Coronary artery (tissue), 2 donors: ENCODE data around the gene C16orf78.

ENCODE experiments used
- DNase-seq: peaks from one replicate; pipeline ENCODE4 v3.0.0-alpha.2; 2017; ENCODE audit warnings: low spot score
- H3K27ac ChIP-seq, 2 donors: fragments of 200-600 bp; sonication (generic); one replicate each; pipeline ENCODE4 v1.5.1; 2016 to 2019
- H3K4me3 ChIP-seq: fragments of 200-600 bp; sonication (generic); 2 replicates; pipeline ENCODE4 v1.5.1; 2016; ENCODE audit warnings: mild to moderate bottlenecking, moderate library complexity
- TF ChIP-seq, protein P1 (sequence below): fragments of 200-600 bp; sonication (generic); IDR thresholded peaks from one replicate; pipeline ENCODE4 v1.5.1; 2019; ENCODE audit warnings: antibody characterized with exemption

Gene C16orf78

DNA sequence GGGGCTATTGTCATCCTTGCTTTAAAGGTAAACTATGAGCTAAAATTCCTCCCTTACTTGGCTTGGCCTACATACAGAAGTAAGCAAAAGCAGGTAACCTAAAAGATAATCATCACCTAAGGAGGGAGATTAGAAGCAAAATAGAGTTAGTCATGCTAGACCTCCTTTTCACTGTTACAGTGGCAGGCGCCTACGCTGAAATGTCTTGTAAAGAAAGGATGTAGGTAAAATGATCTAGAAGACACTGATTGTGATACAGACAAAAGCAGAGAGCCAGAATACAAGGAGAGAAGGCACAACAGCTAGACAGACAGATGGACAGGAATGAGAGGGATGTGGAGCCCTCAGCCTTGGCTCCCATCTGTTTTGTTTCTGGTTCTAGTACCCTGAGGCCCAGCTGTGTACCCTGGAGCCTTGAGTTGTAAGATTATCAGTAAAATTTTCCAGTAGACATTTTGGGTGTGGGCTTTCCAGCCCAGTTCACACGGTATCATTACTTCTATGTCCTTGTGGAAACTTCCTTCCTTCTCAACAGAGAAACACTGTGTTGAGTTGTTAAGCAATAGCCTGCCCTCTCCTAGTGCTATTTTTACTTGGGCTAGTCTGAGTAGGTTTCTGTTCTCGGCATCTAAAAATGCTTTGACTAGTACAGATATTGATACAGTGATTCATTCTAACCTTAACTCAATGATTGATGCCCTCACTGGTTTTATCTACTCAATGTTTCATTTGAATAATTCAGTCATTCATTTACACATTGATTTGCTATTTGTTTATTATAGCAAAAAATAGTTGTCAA, 7.7 kb upstream of the C16orf78 start:
- TF ChIP-seq, protein P1, sequence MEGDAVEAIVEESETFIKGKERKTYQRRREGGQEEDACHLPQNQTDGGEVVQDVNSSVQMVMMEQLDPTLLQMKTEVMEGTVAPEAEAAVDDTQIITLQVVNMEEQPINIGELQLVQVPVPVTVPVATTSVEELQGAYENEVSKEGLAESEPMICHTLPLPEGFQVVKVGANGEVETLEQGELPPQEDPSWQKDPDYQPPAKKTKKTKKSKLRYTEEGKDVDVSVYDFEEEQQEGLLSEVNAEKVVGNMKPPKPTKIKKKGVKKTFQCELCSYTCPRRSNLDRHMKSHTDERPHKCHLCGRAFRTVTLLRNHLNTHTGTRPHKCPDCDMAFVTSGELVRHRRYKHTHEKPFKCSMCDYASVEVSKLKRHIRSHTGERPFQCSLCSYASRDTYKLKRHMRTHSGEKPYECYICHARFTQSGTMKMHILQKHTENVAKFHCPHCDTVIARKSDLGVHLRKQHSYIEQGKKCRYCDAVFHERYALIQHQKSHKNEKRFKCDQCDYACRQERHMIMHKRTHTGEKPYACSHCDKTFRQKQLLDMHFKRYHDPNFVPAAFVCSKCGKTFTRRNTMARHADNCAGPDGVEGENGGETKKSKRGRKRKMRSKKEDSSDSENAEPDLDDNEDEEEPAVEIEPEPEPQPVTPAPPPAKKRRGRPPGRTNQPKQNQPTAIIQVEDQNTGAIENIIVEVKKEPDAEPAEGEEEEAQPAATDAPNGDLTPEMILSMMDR: no peak
- DNase-seq: peak; percentile 4
- no peak overlapping the region for H3K27ac ChIP-seq
- no peak overlapping the region for H3K4me3 ChIP-seq

DNA sequence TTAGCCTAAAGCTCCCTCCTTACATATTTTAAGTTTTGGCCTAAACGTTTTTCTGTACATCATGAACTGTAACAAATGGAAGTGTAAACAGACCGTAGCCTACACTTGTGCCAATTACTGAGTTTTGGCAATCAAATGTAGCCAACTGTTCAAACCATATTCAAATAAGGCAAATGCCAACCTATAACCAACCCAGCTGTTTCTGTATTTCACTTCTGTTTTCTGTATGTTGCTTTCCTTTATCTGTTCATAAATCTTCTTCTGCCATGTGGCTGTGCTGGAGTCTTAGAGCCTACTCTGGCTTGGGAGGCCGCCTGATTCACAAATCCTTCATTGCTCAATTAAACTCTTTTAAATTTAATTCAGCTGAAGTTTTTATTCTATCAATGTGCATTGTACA, 6.9 kb upstream of the C16orf78 start:
- TF ChIP-seq, protein P1: no peak
- no peak overlapping the region for H3K4me3 ChIP-seq
- DNase-seq: no peak
- no peak overlapping the region for H3K27ac ChIP-seq

DNA sequence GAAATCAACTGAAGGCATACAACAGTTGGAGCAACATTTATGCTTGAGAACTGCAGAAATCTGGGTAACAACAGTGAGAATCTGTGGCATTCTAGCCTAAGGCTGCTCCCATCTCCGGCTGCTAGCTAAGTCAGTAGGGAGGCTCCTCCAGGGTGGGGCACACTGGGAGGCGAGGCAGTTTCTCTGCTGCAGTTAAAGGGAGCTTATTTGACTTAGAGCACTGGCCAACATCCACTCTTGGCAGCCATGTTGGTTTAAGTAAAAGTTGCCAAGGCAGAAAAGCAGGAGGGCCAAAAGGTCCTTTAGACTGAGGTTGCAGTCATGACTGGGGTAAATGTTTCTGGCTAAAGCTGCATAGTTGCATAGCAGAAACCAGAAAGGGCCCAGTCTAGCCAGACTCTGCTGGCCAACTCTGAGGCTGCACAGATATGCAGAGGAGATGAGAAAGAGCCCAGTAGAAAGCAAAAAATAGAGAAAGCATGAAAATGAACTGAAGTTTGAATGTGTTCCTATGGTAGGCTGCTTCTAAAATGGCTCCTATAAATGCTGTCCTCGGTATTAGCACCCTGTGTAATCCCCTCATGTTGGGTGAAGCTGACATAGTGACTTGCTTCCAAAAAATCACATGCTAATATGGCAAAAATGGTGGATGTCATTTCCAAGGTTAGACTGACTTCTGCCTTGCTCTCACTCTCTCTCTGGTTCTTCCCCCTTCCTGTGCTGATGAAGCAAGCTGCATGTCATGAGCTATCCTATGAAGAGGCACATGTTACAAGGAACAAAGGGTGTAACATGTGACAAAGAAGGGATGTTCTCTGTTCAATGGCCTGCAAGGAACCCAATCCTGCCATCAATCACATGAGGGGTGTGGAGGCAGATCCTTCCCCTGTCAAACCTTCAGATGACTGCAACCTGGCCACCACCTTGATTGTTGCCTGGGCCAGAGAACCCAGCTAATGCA, 3.7 kb upstream of the C16orf78 start:
- no peak overlapping the region for H3K4me3 ChIP-seq
- TF ChIP-seq, protein P1: no peak
- H3K27ac ChIP-seq: no peak overlapping the region
- DNase-seq: no peak

DNA sequence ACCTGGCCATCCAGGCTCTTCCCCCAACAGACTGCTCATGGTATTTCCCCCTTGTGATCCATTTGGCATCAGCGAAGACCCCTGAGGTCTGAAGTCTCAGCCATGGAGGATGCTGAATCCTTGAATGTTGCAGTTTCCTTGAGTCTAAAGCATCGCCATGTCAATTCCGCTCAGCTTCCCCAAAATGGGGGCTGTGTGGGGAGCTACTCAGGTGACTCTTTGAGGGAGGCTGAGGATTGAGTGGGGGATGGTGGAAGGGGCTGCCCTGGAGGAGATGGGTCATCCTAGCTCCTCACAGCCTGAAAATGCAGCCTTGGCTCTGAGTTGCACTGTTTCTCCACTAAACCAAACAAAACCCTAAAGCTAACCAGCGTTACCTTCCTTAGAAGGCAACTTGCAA, 2.6 kb downstream of the C16orf78 start:
- no peak overlapping the region for H3K4me3 ChIP-seq
- TF ChIP-seq, protein P1: no peak
- peak; percentile 49 for DNase-seq
- H3K27ac ChIP-seq: no peak overlapping the region

DNA sequence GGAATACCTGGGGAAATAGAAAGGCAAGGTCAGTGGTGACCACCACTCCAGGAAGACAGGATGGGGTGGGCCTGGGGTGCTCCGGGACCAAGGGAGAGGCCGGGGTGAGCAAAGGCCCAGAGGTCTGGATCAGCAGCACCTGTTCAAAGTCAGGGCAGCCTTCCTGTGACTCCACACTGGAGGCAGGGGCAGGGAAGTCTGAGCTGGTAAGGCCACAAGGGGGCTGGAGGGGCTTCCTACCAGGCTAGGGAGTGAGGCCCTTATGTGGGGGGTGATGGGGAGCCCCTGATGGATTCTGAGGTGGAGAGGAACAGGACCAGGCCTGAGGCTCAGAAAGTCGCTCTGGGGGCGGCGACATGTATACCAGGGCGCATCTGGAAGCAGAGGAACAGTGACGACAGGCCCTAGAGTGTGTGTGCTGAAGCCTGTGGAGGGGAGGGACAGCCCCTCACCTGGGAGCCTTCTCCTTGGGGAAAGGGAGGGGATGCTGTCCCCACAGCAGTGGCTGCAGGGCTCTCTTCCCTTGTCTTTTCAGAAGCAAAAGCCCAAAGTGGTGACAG, 3.7 kb downstream of the C16orf78 start:
- Histone ChIP-seq H3K4me3 (no peak overlapping the region), H3K27ac (no peak overlapping the region)
- TF ChIP-seq, protein P1: no peak
- DNase-seq: peak; percentile 54

DNA sequence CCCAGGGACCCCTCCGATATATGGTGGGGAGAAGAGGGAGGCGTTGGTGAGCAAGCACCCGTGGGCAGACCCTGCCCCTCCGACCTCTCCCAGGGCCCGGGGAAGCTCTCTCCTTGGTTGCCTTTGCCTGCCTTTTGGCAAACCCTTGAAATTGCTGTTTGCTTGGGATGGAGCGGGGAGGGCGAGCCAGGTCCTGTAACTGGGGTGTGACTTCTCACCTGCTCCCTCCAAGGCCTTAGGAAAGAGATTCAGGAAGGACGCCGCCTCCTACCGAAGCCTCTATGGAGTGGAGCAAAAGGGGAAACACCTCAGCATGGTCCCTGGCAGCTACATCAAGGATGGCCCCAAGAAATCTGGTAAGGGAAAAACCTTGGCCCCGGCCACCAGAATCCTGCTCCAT, 4.6 kb downstream of the C16orf78 start:
- TF ChIP-seq, protein P1: no peak
- Histone ChIP-seq H3K4me3 (no peak overlapping the region), H3K27ac (no peak overlapping the region)
- peak; percentile 40 for DNase-seq
